ENCODE results near the gene CBS.

DNA sequence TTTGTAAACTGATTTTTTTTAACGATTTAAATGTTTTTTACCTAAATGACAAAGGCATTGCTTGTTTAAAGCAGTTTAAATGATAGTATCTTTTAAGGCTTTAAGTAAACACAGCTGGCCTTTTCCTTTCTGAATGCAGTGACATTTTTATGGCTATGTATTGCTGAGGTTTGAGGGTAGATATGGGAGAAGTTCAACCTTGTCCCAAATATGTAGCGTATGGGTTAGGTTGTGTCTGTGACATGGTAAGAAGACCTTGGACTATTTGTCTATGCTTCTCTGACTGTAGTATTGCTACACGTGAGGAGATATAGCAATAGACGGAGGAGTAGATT is 68.8 kb downstream of the CBS start:
- no peak for TF ChIP-seq POLR2A (IDR thresholded peaks at IDR 0.05)
- TF ChIP-seq, protein P1, sequence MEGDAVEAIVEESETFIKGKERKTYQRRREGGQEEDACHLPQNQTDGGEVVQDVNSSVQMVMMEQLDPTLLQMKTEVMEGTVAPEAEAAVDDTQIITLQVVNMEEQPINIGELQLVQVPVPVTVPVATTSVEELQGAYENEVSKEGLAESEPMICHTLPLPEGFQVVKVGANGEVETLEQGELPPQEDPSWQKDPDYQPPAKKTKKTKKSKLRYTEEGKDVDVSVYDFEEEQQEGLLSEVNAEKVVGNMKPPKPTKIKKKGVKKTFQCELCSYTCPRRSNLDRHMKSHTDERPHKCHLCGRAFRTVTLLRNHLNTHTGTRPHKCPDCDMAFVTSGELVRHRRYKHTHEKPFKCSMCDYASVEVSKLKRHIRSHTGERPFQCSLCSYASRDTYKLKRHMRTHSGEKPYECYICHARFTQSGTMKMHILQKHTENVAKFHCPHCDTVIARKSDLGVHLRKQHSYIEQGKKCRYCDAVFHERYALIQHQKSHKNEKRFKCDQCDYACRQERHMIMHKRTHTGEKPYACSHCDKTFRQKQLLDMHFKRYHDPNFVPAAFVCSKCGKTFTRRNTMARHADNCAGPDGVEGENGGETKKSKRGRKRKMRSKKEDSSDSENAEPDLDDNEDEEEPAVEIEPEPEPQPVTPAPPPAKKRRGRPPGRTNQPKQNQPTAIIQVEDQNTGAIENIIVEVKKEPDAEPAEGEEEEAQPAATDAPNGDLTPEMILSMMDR (IDR thresholded peaks at IDR 0.05): no peak

Data from uterus (tissue), 2 donors.